GM21526 (cell line): ENCODE measurements around the gene MAP2K7.
"Not testable (repeated sequence)": the region's sequence is repeated elsewhere in the genome, so short reads cannot be mapped to it uniquely, and the experiment has no call there.

Experiments used
- ATAC-seq: cut with Tn5 transposase; IDR thresholded peaks from one replicate; pipeline ENCODE4 v1.9.1; 2021; ENCODE audit warnings: moderate library complexity; ENCODE audit not compliant: unreplicated experiment, low FRiP score

Gene MAP2K7

GRCh38 chr19:7918062-7918614 lies 14.5 kb downstream of the MAP2K7 start:
- not testable (repeated sequence) for ATAC-seq

- no peak for ATAC-seq
These were observed 15.1 kb downstream of the MAP2K7 start for GRCh38 chr19:7918615-7919421.

- peak; percentile 39 for ATAC-seq
These were observed 16.2 kb downstream of the MAP2K7 start, which contains the start of gene SNAPC2 for GRCh38 chr19:7919610-7920518. Gene SNAPC2, plus strand, starts transcription at chr19:7920338. Its CDS starts 29 bp downstream, at chr19:7920367.

- ATAC-seq = peak; percentile 9
These were observed 17.0 kb downstream of the MAP2K7 start for GRCh38 chr19:7920519-7921301.

GRCh38 chr19:7921302-7921966 lies 17.8 kb downstream of the MAP2K7 start:
- peak; percentile 1 for ATAC-seq

- no peak for ATAC-seq
These were observed 18.5 kb downstream of the MAP2K7 start for GRCh38 chr19:7921967-7922835.

GRCh38 chr19:7922836-7923195 lies 19.1 kb downstream of the MAP2K7 start:
- no peak for ATAC-seq

GRCh38 chr19:7923295-7924191 lies 19.9 kb downstream of the MAP2K7 start:
- no peak for ATAC-seq

GRCh38 chr19:7924241-7924640 lies 20.6 kb downstream of the MAP2K7 start:
- no peak for ATAC-seq

- no peak for ATAC-seq
These were observed 21.0 kb downstream of the MAP2K7 start for GRCh38 chr19:7924651-7925170.

GRCh38 chr19:7925171-7925851 lies 21.6 kb downstream of the MAP2K7 start:
- ATAC-seq = no peak

- no peak for ATAC-seq
These were observed 22.5 kb downstream of the MAP2K7 start, which contains the start of gene CTXN1 for GRCh38 chr19:7926021-7926726. Gene CTXN1, minus strand, starts transcription at chr19:7926135. Its CDS starts 597 bp downstream, at chr19:7925538.

- ATAC-seq = no peak
These were observed 23.3 kb downstream of the MAP2K7 start for GRCh38 chr19:7926727-7927604.

- ATAC-seq = no peak
These were observed 24.1 kb downstream of the MAP2K7 start for GRCh38 chr19:7927605-7928333.

- no peak for ATAC-seq
These were observed 24.6 kb downstream of the MAP2K7 start for GRCh38 chr19:7928334-7928706.
